ENCODE results near the gene GSTT4. TPM values are rescaled to one million over a fixed set of nuclear protein-coding genes. Genes with fewer than 3 reads are reported as not detected.

The GSTT4 gene
- total RNA-seq, 6 experiments from 2014 or later, result not detected

Other genes with a start within 250 kb of the GSTT4 start
- not detected for gene C22orf15, start 242.5 kb downstream of the GSTT4 start, total RNA-seq
- 100 to 1,000 TPM; 133 to 416 (median 252) TPM for gene CHCHD10, start 237.5 kb downstream of the GSTT4 start, total RNA-seq
- gene MMP11, start 232.6 kb downstream of the GSTT4 start, total RNA-seq, result 1 to 10 TPM in 2 of 6 experiments, under 1 TPM in 4; 0.59 to 1.3 (median 0.90) TPM
- 10 to 100 TPM; 19.9 to 70.2 (median 25.3) TPM for gene SMARCB1, start 218.5 kb downstream of the GSTT4 start, total RNA-seq
- 1 to 10 TPM; 1.1 to 7.1 (median 4.1) TPM for gene DERL3, start 166.4 kb downstream of the GSTT4 start, total RNA-seq
- 1 to 10 TPM; 2.9 to 7.1 (median 5.0) TPM for gene SLC2A11, start 147.6 kb downstream of the GSTT4 start, total RNA-seq
- 100 to 1,000 TPM in 5 of 6 experiments, 10 to 100 TPM in 1; 79.4 to 561 (median 307) TPM for gene MIF, start 111.1 kb downstream of the GSTT4 start, total RNA-seq
- 10 to 100 TPM in 2 of 6 experiments, 1 to 10 TPM in 2, under 1 TPM in 1, not detected in 1; 0.50 to 23.7 (median 3.4) TPM for gene GSTT2B, start 44.3 kb downstream of the GSTT4 start, total RNA-seq
- 1 to 10 TPM in 2 of 6 experiments, not detected in 4; 3.5 to 7.1 TPM for gene DDTL, start 38.6 kb downstream of the GSTT4 start, total RNA-seq
- 100 to 1,000 TPM; 198 to 587 (median 295) TPM for gene DDT, start 31.0 kb downstream of the GSTT4 start, total RNA-seq
- gene GSTT2, start 25.3 kb downstream of the GSTT4 start, total RNA-seq, result under 1 TPM in 1 of 6 experiments, not detected in 5; 0.76 TPM
- 10 to 100 TPM; 17.1 to 22.8 (median 19.2) TPM for gene CABIN1, start 5.9 kb upstream of the GSTT4 start, total RNA-seq
- gene SUSD2, start 176.0 kb upstream of the GSTT4 start, total RNA-seq, result 1 to 10 TPM in 4 of 6 experiments, under 1 TPM in 2; 0.61 to 6.8 (median 2.0) TPM
- gene GGT5, start 239.6 kb upstream of the GSTT4 start, total RNA-seq, result 10 to 100 TPM in 5 of 6 experiments, 1 to 10 TPM in 1; 8.5 to 34.7 (median 22.0) TPM